AG04449 (cell line): ENCODE results near the gene EIF4EBP3.

Source experiments
- CTCF ChIA-PET: fragments of 350-600 bp; formaldehyde crosslinking; extraction: SDS; loops from one replicate; lab custom pipeline; 2021; ENCODE audit warnings: antibody characterized with exemption; lab: Yijun Ruan, JAX
- POLR2A ChIA-PET: fragments of 400-600, 350-600 bp; formaldehyde crosslinking; extraction: SDS; loops from one replicate; lab custom pipeline; 2020; ENCODE audit warnings: antibody characterized with exemption, inconsistent platforms; lab: Yijun Ruan, JAX
- DNase-seq: peaks from one replicate; pipeline ENCODE4 v3.0.0-alpha.2; 2010; ENCODE audit warnings: low read depth, low spot score
- H3K4me3 ChIP-seq: 2 replicates; pipeline ENCODE4 v1.5.1; 2011; ENCODE audit warnings: low read depth, mild to moderate bottlenecking, control low read depth, low read length
- TF ChIP-seq, protein P1 (sequence below): IDR thresholded peaks from one replicate; pipeline ENCODE4 v1.5.1; 2011; ENCODE audit warnings: mild to moderate bottlenecking, moderate library complexity, low read length, control low read depth, inconsistent platforms; ENCODE audit not compliant: insufficient read depth; ENCODE audit errors: missing control alignments

EIF4EBP3 gene

DNA sequence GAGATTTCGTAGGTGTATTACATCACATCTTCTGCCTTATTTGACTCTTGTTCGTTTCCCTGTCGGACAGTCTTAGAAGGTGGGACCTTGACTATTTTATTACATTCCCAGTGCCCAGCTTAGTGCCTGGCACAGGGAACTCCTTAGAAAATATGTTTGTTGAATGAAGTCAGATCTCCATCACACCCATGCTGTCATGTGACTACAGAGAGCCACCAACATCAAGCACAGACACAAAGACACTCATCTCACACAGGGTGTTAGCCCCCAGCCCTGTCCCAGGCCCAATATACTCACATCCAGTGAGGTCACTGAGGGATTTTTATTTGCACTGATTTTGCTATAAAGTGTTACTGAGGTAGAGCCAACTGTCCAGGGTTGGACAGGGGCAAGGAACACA is 10.5 kb downstream of the EIF4EBP3 start:
- TF ChIP-seq, protein P1, sequence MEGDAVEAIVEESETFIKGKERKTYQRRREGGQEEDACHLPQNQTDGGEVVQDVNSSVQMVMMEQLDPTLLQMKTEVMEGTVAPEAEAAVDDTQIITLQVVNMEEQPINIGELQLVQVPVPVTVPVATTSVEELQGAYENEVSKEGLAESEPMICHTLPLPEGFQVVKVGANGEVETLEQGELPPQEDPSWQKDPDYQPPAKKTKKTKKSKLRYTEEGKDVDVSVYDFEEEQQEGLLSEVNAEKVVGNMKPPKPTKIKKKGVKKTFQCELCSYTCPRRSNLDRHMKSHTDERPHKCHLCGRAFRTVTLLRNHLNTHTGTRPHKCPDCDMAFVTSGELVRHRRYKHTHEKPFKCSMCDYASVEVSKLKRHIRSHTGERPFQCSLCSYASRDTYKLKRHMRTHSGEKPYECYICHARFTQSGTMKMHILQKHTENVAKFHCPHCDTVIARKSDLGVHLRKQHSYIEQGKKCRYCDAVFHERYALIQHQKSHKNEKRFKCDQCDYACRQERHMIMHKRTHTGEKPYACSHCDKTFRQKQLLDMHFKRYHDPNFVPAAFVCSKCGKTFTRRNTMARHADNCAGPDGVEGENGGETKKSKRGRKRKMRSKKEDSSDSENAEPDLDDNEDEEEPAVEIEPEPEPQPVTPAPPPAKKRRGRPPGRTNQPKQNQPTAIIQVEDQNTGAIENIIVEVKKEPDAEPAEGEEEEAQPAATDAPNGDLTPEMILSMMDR, result no peak
- DNase-seq, result no peak
- H3K4me3 ChIP-seq, result no peak overlapping the region
- ChIA-PET POLR2A (interaction anchor here (0.9 to 2.6 kb wide), 7 partner anchors 10 to 157 kb away, joined by 3 to 22 read pairs (median 5); partner anchors contain the start of genes ANKHD1, CD14, EIF4EBP3 and IK), CTCF (interaction anchor here (1.3 to 2.3 kb wide), 4 partner anchors 9 to 185 kb away, joined by 4 to 17 read pairs (median 5); partner anchors contain the start of genes CD14 and EIF4EBP3)

DNA sequence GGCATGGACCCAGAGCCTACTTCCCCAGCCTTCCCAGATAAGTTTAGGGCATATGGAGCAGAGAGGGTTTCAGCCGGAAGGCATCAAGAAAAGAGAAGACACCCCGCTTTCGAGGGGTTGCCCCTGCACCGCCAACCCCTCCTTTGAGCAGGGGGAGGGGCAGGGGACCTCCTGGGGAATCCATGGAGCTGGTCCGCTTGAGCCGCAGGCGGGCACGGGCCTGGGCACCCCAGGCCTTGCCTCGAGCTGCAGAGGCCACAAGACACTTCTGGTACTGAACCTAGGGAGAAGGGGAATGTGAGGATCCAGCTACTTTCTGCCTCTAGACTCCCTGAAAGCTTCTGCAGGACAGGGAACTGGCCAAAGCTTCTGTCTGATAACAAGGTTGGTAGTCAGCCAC is 11.1 kb downstream of the EIF4EBP3 start:
- ChIA-PET POLR2A (interaction anchor here (2.6 kb wide), 1 partner anchor 11 kb away, joined by 22 read pairs; the partner anchor contains the start of gene EIF4EBP3), CTCF (interaction anchor here (1.0 to 1.8 kb wide), 3 partner anchors 11 to 75 kb away, joined by 3 to 17 read pairs (median 4); partner anchors contain the start of genes CD14 and EIF4EBP3)
- TF ChIP-seq, protein P1, result no peak
- DNase-seq, result no peak
- H3K4me3 ChIP-seq, result no peak overlapping the region

DNA sequence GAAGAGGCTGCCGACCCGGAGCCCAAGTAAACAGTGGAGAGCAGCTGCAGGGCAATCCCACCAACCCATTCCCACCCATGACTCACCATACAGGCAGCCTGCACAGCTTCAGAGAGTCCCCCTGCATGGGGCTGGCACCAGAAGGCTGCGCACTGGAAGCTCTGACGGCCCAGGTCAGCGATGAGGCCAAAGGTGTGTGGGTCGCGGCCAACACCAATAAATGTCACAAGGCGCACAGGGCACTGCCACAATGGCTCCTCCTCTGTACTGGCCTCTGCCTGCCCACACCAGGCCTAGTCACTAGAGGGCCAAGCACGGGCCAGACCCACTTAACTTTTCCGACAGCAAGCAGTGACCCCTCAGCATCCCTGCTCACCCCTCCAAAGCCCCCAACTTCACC is 12.8 kb downstream of the EIF4EBP3 start:
- ChIA-PET POLR2A (no interaction called here), CTCF (interaction anchor here (1.2 kb wide), 1 partner anchor 197 kb away, joined by 3 read pairs; no protein-coding TSS in a partner anchor)
- no peak for DNase-seq
- TF ChIP-seq, protein P1, result no peak
- H3K4me3 ChIP-seq, result no peak overlapping the region

DNA sequence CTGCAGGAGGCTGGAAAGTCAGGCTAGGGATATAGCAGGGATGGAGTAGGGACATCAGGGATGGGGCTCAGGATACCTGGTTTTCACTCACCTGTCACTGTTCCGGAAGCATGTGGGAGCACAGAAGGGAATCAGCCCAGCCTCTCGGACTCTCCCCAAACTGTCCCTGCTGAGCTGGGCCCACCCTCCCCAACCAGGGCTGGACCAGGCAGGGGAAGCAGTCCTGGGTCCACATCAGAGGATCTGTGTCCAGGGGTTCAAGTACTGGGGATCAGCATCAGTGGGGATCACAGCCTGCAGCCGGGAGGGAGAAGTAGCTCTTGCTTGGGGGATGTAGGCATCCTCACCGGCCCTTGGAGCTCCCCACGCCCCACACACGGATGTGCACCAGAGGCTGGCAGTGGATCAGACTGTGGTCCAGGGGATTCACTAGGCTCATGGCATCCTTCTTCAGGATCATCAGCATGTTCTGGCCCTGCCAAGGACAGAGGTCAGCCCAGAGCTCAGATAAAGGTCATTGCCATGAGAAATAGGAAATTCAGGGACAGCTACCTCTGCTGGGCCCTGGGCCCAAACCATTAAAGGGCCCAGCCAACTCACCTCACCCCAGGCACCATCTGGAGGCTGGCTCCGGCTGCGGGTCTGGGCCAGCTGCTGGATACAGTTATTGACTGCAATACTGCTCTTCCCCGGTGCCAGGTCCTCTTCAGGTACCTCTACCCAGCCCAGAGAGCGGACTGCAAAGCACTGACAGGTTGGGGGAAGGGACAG is 14.5 kb downstream of the EIF4EBP3 start:
- no peak overlapping the region for H3K4me3 ChIP-seq
- POLR2A ChIA-PET, result interaction anchor here (0.7 kb wide), 1 partner anchor 9 kb away, joined by 3 read pairs; no protein-coding TSS in a partner anchor
- TF ChIP-seq, protein P1, result no peak
- CTCF ChIA-PET, result interaction anchor here (0.9 to 3.2 kb wide), 3 partner anchors 14 to 77 kb away, joined by 3 to 13 read pairs (median 4); partner anchors contain the start of gene EIF4EBP3
- DNase-seq, result no peak

DNA sequence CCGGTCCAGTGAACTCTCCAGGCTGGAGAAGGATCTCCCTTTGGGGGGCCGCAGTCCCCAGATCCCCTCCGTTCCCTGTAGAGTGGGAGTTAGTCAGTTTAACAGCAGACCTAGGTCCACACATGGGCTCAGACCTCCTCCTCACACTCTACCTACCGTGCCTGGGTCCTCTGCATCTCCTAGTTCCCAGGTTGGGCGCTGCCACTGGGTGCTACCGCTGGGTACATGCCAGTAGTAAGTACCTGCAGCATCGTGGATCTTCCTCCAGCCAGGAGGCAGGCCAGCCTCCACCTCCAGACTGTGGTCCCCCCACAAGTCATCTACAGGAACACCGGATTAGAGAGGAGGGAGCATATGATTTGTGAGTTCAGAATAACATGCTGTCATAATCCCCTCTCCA is 16.1 kb downstream of the EIF4EBP3 start:
- DNase-seq, result no peak
- TF ChIP-seq, protein P1, result no peak
- H3K4me3 ChIP-seq, result peak overlapping the region; percentile 96
- CTCF ChIA-PET, result interaction anchor here (2.9 to 3.2 kb wide), 3 partner anchors 15 to 76 kb away, joined by 12 to 19 read pairs (median 13); partner anchors contain the start of genes EIF4EBP3 and TMCO6
- POLR2A ChIA-PET, result interaction anchor here (0.5 to 1.2 kb wide), 6 partner anchors 9 to 1102 kb away, joined by 3 to 11 read pairs (median 3); partner anchors contain the start of genes EIF4EBP3 and WDR55
